Urinary bladder (tissue), 4 donors: Measurements from ENCODE around the gene HCFC1R1. TPM values are rescaled to one million over a fixed set of nuclear protein-coding genes. Genes with fewer than 3 reads are reported as not detected.

Experiments used
- DNase-seq: peaks from one replicate; pipeline ENCODE4 v3.0.0-alpha.2; 2015; ENCODE audit errors: extremely low spot score
- H3K27ac ChIP-seq: one replicate; pipeline ENCODE4 v1.5.1; 2013; ENCODE audit warnings: low read depth, mild to moderate bottlenecking, moderate library complexity
- H3K36me3 ChIP-seq: one replicate; pipeline ENCODE4 v1.6.1; 2013; ENCODE audit warnings: mild to moderate bottlenecking, moderate library complexity; ENCODE audit not compliant: insufficient read depth
- H3K4me1 ChIP-seq: one replicate; pipeline ENCODE4 v1.6.1; 2013; ENCODE audit warnings: mild to moderate bottlenecking, moderate library complexity; ENCODE audit not compliant: insufficient read depth
- H3K4me3 ChIP-seq: one replicate; pipeline ENCODE4 v1.5.1; 2013; ENCODE audit warnings: low read depth, low read length
- WGBS: extraction: QIAGEN DNeasy Blood & Tissue Kit; methylation state at CpG from one replicate; pipeline ENCODE4 v1.1.7; 2013; 5-methylcytosine and 5-hydroxymethylcytosine counted together
- polyA plus RNA-seq: library from polyadenylated mRNA; stranded (reverse); fragments of 200-250 nt; gene quantifications from one replicate; pipeline ENCODE4 v1.2.3, GENCODE V29; 2013
- total RNA-seq: library from RNA; depleted of rRNA; stranded (reverse); fragments of >200 nt; gene quantifications from one replicate; pipeline ENCODE4 v1.2.3, GENCODE V29; 2014
- donor health status: healthy with polysubstance abuse.
- donor health status: healthy.

HCFC1R1 gene
- total and polyA plus RNA-seq, 2 donors: 29.1 to 91.8 TPM

DNA sequence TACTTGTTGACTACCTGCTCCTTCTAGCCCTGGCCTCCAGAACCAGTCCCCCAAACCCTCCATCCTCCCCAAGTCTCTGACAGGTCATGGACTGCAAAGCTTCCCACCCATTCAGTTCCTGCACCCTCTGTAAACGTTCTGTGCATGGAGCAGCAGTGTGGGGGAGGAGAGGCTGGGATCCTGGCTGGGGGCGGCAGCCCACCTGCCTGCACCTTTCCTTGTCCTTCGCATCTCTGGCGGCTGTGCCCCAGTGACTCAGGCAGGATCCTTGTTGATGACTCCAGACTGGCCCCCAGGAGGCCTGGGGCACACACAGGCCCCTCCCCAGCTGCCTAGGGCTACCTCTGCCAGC lies 41.9 kb downstream of the HCFC1R1 start:
- no peak for DNase-seq
- no peaks in the 10 kb centered on the region for H3K36me3 ChIP-seq
- no peaks in the 10 kb centered on the region for H3K4me1 ChIP-seq
- H3K27ac ChIP-seq: no peak overlapping the region
- WGBS: 71% methylated on average over 4 of the region's 4 CpGs
- H3K4me3 ChIP-seq: no peak overlapping the region

DNA sequence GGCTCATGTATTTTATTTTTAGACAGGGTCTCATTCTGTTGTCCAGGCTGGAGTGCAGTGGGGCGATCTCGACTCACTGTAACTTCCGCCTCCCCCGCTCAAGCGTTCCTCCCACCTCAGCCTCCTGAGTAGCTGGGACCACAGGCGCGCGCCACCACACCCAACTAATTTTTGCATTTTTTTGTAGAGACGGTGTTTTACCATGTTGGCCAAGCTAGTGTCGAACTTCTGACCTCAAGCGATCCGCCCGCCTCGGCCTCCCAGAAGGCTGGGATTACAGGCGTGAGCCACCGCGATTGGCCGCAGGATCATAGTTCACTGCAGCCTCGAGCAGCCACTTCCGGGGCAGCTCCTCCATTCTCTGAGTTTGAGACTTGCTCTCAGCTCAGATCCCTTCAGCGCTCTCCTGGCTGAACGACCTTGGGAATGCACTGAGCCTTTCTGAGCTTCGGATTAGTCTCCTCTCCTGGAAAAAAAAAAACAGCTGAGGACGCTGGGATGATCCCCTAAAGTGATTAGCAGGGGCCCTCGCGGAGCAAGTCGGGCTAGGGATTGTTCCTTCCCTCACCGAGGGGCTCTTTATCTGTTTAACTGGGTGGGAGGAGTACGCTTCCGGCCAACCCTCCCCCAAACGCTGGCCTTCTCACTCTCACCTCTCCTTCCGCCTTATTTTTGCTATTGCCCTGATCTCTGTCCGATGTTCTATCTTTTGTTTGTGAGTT lies 42.4 kb downstream of the HCFC1R1 start:
- 40% methylated on average over 33 of the region's 33 CpGs for WGBS
- Histone ChIP-seq H3K4me3 (no peak overlapping the region), H3K4me1 (no peaks in the 10 kb centered on the region), H3K27ac (no peak overlapping the region), H3K36me3 (no peaks in the 10 kb centered on the region)
- DNase-seq: no peak

DNA sequence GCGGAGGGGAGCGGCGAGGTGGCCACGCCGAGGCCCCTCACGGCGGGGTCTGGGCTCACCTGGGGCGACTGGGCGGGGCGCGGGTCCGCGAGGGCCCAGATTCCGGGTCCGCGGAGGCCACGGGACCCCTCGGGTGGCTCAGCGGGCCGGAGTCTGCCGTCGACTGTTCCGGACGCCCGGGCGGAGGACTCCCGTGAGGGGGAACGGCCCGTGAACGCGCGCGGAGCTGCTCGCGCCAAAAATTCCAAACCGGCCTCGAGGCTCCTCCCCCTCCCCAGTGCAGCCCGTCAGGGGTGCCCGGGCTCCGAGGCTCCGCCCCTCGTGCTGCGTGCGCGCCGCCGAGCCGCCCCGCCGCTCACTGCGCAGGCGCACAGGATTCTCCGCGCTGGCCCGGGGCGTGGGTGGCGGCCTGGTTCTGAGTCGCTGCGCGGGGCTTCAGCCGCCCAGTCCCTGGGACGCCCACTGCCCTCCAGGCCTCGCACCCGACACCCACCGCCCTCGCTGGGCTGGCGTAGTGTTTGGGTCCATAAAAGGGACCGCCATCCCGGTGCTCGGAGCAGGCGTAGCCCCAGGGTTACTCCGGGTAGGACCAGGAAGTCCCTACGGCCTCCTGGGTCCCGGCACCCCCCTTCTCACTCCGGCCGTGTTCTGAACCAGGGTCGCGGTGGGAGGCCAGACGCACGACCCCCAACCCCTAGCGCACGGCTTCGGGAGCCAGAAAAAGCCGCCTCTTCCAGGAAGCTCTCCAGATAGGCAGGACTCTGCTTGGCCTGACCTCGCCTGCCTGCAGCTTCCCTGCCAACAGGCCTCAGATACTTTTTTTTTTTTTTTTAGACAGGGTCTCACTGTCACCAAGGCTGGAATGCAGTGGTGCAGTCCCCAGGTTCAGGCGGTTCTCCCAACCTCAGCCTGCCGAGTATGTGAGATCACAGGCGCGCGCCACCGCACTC lies 43.2 kb downstream of the HCFC1R1 start, which contains the start of gene PKMYT1:
TSS of gene PKMYT1 (minus strand) at position 220 of the 950 bp plus-strand sequence. CDS start 789 bp downstream, outside the sequence.
- 5% methylated on average over 91 of the region's 91 CpGs for WGBS
- Histone ChIP-seq H3K27ac (peak within 1 kb of the TSS; percentile 88), H3K36me3 (no peaks in the 10 kb centered on the region), H3K4me1 (no peaks in the 10 kb centered on the region), H3K4me3 (peak within 1 kb of the TSS; percentile 77)
- peak; percentile 62 for DNase-seq

DNA sequence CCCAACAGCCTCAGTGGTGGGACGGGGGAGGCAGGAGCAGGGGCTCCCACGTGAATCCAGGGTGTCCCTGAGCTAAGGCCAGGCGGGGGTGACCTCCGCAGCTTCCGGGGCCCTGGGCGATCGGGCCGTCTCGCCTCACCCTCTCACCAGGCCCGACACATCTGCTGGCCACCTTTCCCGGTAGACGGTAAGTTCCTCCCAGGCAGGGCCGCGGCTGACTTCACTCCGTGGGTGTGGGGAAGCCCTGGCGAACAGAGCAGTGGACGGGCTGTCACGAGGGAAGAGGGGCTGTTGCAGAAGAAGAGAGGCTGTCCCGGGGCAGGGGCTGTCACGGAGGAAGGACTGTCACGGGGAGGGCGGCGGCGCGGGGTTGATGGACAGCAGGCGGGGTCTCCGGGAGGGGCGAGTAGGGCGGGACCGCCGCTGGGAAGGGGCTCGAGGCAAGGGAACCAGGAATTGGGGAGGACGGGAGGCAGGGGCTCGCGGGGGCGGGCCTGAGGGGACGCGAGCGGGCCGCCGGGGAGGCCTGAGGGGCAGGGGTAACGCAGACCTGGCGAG lies 44.0 kb downstream of the HCFC1R1 start:
- no peaks in the 10 kb centered on the region for H3K36me3 ChIP-seq
- DNase-seq: no peak

DNA sequence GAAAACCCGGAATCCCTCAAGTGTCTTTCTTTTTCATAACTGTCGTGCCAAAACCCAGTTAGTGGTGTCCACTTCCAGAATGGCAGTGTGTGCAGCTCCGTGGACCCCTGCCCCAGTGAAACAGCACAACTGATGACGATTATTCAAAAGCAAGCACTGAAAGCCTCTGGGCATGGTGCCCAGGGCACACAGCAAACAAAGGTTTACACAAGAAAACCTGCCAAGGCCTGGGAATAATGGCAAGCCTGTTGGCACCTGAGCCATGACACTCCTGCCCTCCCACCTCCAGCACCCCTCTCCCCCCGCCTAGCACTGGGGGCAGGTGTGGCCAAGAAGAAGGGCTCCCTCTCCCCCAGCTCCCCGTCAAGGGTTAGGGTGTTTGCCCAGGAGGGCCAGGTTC lies 46.3 kb downstream of the HCFC1R1 start:
- H3K36me3 ChIP-seq: no peaks in the 10 kb centered on the region
- no peaks in the 10 kb centered on the region for H3K4me1 ChIP-seq
- DNase-seq: no peak
- WGBS: 82% methylated on average over 6 of the region's 6 CpGs
- H3K4me3 ChIP-seq: no peak overlapping the region
- no peak overlapping the region for H3K27ac ChIP-seq

More for the DNA sequence above, 44.0 kb downstream of the HCFC1R1 start:
- peak overlapping the region; percentile 77 for H3K4me3 ChIP-seq
- H3K27ac ChIP-seq: no peak overlapping the region
- 8% methylated on average over 43 of the region's 43 CpGs for WGBS
- H3K4me1 ChIP-seq: no peaks in the 10 kb centered on the region

DNA sequence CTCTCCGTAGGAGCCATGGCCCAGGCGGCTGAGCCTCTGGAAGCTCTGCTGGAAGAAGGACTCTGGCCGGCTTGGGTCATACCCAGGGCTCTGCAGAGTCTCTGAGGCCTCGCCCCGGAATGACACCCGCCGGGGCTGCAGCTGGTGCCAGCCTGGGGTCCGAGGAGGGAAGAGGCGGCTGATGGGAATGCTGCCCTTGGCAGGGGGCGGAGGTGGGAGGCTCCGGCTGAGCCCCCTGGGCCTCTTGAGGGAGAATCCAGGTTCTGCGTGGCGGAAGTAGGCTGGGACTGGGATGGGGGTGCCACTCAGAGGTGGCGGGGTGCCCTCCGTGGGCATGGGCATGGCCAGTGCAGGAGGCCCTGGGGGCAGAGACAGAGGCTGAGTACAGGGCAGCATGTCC lies 47.1 kb downstream of the HCFC1R1 start:
- H3K36me3 ChIP-seq: no peaks in the 10 kb centered on the region
- WGBS: 95% methylated on average over 15 of the region's 15 CpGs
- no peak overlapping the region for H3K27ac ChIP-seq

DNA sequence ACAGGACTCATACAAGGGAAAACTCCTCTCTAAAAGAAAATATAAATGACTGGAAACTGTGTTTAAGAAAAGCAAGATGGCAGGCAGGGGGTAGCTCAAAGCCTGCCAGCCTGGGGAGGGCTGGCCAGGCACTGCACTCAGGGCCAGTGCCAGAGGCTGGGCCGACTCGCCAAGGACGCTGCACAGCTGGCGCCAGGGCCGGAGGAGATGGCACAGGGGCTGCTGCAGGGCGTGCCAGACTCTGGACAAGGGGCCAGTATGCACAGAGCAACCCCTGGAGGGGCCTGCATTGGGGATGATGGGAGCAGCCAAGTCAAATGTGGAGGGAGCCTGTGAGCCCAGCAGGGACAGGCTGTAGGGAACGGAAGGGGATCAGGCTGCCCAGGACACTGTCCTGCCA lies 47.5 kb downstream of the HCFC1R1 start:
- Histone ChIP-seq H3K4me3 (no peak overlapping the region), H3K4me1 (no peaks in the 10 kb centered on the region), H3K36me3 (no peaks in the 10 kb centered on the region), H3K27ac (no peak overlapping the region)
- 95% methylated on average over 7 of the region's 7 CpGs for whole genome bisulfite sequencing
- DNase-seq: no peak

More for the DNA sequence above, 47.1 kb downstream of the HCFC1R1 start:
- Histone ChIP-seq H3K4me3 (no peak overlapping the region), H3K4me1 (no peaks in the 10 kb centered on the region)
- DNase-seq: no peak

DNA sequence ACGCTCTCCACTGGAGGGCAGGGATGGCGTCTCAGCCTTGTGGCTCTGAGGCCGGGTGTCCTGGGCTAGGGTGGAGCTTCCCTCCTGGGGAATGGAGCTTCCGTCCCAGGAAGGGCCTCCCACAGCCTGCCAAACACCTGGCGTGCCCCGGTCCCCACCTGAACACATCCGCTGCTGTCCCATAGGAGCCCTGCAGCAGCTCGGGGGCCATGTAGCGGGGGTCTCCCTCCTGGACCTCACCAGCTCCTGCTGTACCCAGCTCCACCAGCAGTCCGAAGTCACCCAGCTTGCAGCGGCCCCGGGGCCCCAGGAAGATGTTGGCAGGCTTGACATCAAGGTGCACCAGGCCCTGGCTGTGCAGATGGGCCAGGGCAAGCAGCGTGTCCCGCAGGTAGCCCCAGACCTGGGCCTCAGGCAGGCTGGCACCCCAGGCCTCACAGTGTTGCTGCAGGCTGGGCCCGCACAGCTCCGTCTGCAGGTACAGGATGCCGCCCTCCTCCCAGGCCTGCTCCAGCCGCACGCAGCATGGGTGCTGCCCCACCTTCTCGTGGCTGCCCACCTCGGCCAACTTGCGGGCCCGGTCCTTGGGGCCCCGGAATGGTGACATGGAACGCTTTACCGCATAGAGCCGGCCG lies 48.5 kb downstream of the HCFC1R1 start:
- WGBS: 95% methylated on average over 28 of the region's 28 CpGs
- DNase-seq: no peak
- Histone ChIP-seq H3K27ac (no peak overlapping the region), H3K4me3 (no peak overlapping the region), H3K4me1 (no peaks in the 10 kb centered on the region), H3K36me3 (no peaks in the 10 kb centered on the region)

DNA sequence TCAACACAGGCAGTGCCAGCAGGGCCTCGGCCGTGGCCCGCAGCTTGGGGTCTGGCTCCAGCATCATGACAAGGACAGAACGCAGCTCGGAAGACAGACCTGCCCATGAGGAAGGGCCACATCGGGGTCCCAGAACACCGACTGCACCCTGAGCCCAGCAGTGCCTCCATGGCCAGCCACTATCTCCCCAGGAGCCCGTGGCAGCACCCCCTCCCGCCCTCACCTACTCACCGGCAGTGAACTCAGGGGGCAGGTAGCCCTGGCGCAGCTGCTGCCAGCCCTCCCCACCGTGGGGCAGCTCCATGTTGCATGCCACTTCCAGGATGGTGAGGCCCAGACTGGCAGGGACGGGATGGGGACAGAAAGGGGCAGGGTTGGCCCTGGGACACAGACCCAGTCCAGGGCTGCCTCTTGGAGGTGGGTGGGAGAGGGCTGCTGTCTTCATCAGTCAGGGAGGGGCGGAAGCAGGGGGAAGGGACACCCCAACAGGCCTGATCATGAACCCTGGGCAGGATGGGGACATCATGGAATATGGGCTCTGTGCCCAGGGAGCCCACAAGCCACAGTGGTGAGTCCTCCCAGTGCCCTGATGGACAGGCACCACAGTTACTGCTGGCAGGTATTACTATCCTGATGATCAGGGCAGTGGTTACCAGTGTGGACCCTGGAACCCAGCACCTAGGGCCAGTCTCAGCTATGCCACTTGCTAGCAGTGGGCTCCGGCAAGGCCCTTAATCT lies 49.3 kb downstream of the HCFC1R1 start:
- 93% methylated on average over 15 of the region's 15 CpGs for WGBS
- Histone ChIP-seq H3K4me1 (peaks cover 2% of the 10 kb centered on the region), H3K4me3 (no peak overlapping the region), H3K36me3 (no peaks in the 10 kb centered on the region), H3K27ac (no peak overlapping the region)
- no peak for DNase-seq

DNA sequence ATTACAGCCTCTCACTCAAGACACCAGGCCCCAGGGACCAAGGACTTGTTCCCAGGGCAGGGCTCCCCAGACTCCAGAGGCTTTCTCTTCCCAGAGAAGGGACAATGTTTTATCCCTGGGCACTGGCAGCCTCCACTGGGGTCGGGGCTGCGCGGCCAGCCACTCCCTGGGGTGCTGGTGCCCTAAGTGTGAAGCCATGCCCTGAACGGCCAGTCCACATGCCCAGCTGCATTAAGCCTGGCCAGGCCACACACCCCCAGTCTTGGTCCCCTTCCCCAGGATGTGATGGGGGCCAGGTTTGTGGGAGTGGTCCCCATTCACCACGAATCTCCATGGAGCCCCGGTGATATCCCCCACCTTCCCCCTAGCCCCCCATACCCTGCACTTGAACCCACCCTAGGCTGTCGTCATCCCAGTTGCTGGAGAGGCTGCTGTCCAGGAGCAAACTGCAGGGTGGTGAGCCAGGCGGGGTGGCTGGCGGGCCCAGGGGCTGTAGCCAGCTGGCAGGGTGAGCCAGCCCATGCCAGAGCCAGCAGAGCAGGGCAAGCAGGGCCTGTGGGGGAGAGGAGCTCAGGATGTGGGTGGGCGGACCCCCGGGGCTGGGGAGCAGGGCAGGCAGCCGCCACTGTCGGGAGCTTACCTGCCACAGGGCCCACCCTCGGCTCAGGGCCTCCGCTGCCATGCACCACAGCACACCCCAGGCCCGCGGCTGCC lies 50.0 kb downstream of the HCFC1R1 start:
- Histone ChIP-seq H3K4me1 (peaks cover 2% of the 10 kb centered on the region), H3K36me3 (no peaks in the 10 kb centered on the region), H3K4me3 (no peak overlapping the region), H3K27ac (no peak overlapping the region)
- DNase-seq: no peak
- 91% methylated on average over 17 of the region's 17 CpGs for WGBS

DNA sequence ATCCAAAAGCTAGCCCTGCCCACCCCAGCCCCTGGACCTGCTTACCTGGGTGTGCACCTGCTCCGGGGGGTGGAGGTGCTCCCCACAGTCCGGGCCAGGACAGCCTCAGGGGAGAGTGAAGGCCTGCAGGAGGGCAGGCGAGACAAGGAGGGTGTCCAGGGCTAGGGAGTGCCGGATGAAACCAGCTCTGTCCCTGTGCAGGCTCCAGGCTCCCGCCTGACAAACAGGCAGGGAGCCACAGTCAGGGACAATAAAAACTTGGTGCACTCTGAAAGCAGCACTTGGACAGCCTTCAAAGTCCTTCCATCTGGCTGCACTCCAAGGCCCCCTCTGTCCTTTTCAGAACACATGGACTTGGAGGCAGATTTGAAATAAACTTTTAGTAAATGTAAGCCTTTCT lies 50.6 kb downstream of the HCFC1R1 start:
- WGBS: 80% methylated on average over 5 of the region's 5 CpGs
- Histone ChIP-seq H3K36me3 (no peaks in the 10 kb centered on the region), H3K27ac (no peak overlapping the region), H3K4me3 (no peak overlapping the region), H3K4me1 (peaks cover 2% of the 10 kb centered on the region)
- no peak for DNase-seq
